ENCODE measurements around the gene TMEM235.

TMEM235 gene

DNA sequence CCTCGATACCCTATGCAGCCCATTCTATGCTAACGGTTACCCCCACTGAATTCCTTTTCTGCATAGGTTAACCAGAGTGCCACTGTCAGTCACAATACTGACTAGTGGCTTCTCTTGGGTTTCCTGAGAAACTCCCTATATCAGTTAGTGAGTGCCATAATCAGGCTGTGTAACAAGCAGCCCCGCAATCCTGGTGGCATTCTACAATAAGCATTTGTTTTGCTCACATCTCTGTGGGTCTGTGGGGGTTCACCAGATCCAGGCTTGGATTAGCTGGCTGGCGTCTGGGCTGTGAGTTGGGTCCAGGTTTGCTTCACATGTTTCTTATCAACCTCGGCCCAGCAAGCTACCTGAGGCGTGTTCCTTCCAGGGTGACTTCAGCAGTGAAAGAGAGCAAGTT, 42.4 kb downstream of the TMEM235 start:
- DNase-seq: no peak

GRCh38 chr17:78275355-78275754, 43.9 kb downstream of the TMEM235 start:
- DNase-seq: no peak

- DNase-seq: no peak
These were observed 44.9 kb downstream of the TMEM235 start for GRCh38 chr17:78276098-78276887.

DNA sequence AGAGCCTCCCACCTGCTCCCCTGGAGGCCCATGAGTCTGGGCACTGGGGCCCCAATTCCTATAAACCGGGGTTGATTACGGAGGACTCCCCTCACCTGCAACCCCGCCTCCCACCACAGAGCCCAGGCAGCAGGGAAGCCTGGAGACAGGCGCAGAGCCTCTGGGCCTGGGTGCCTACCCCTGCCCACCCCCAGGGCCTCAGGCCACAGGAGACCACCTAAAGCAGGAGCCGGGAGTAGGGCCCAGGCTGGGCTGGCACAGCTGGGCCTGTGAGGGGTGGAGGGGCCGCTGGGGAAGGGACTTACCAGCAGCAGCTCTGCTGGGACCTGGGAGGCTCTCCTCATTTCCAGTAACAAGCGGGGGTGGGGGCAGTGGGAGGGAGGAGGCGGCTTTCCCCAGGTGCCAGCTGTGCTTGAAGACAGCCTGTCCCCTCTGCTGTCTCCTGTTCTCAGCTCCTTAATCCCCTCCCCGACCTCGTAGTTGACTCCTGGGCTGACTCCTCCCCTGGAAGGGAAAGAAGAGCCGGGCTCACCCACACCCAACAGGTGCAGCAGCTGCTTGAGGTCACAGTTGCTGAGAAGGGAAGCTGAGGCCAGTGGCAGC, 46.8 kb downstream of the TMEM235 start:
- no peak for DNase-seq

DNA sequence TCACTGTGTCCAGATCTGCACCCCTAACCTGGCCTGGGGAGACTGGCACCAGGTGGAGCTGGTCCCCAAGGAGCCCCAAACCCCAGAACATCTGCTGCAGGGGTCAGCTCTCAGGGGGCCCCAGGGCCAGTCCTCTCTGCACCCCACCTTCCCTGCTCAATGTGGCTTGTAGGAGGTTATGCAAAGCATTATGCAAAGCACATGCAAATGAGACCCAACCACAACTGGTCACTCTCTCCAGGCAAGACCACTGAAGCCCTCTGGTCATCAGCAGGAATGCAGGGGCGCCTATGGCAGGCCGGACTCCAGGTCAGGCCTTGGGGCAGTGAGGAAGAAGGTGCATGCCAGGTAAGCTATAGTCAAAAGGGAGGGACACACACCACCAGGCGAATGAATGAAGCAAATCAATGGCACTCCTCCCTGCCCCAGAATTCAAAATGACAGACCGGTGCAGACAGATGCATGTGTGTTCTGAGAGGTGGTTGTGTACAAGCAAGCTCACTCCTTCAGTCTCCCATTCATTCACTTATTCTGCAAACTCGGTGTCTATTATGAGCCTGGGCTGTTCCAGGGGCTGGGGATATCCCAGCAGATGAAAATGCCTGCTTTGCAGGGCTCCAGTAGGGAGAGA, 48.0 kb downstream of the TMEM235 start:
- DNase-seq: no peak

GRCh38 chr17:78281249-78281845, 49.9 kb downstream of the TMEM235 start:
- no peak for DNase-seq

- DNase-seq: peak; percentile 93
These were observed 52.7 kb downstream of the TMEM235 start for GRCh38 chr17:78284146-78284545.

- no peak for DNase-seq
These were observed 57.6 kb downstream of the TMEM235 start for GRCh38 chr17:78289004-78289403.

GRCh38 chr17:78289802-78290363, 58.5 kb downstream of the TMEM235 start:
- DNase-seq: no peak

Measured in SIG-M5 (cell line).